WTC11 (cell line): Measurements from ENCODE around the gene EXD3. TPM values are rescaled to one million over a fixed set of nuclear protein-coding genes. Genes with fewer than 3 reads are reported as not detected.
A peak's percentile ranks its signal among the peaks of the same experiment; 100 is the strongest.

Experiments used
- ATAC-seq: fragments of 200-7000 bp; cut with Tn5 transposase; 2 replicates; pipeline ENCODE4 v1.10.0; 2021; ENCODE audit warnings: mild to moderate bottlenecking, moderate library complexity
- CTCF ChIA-PET: fragments of 300-600 bp; sonication (Branson Sonifier 250); formaldehyde crosslinking; loops from one replicate; lab custom pipeline; 2021; ENCODE audit warnings: antibody characterized with exemption; lab: Charles Lee
- POLR2A ChIA-PET: fragments of 350-600 bp; sonication (Branson Sonifier 250); formaldehyde crosslinking; loops from one replicate; lab custom pipeline; 2021; ENCODE audit warnings: antibody characterized with exemption; lab: Charles Lee
- DNase-seq: peaks from one replicate; pipeline ENCODE4 v3.0.0; 2021; ENCODE audit warnings: low spot score
- H3K27ac Mint-ChIP-seq: 2 replicates; pipeline ENCODE4 v1.8.0; 2021; ENCODE audit warnings: mixed read lengths
- H3K27me3 Mint-ChIP-seq: 2 replicates; pipeline ENCODE4 v1.8.0; 2021; ENCODE audit warnings: low read depth, mild to moderate bottlenecking, moderate library complexity, mixed read lengths
- H3K36me3 Mint-ChIP-seq: 2 replicates; pipeline ENCODE4 v1.8.0; 2021; ENCODE audit warnings: mixed read lengths
- H3K4me1 Mint-ChIP-seq: 2 replicates; pipeline ENCODE4 v1.8.0; 2022; ENCODE audit warnings: mixed read lengths
- H3K4me3 Mint-ChIP-seq: 2 replicates; pipeline ENCODE4 v1.8.0; 2021; ENCODE audit warnings: mild to moderate bottlenecking, moderate library complexity, mixed read lengths
- H3K9me3 Mint-ChIP-seq: 2 replicates; pipeline ENCODE4 v1.8.0; 2021; ENCODE audit warnings: mixed read lengths
- AR ChIP-seq: fragments of 250-450 bp; sonication (Bioruptor Pico); IDR thresholded peaks from 2 replicates; pipeline ENCODE4 v1.9.0; 2021; ENCODE audit warnings: mild to moderate bottlenecking
- ATF1 ChIP-seq: sonication (generic); formaldehyde crosslinking; IDR thresholded peaks from 2 replicates; pipeline ENCODE4 v1.8.1; 2023; ENCODE audit warnings: mild to moderate bottlenecking, moderate library complexity, missing genetic modification reagents
- CBFB ChIP-seq: sonication (generic); formaldehyde crosslinking; IDR thresholded peaks from 2 replicates; pipeline ENCODE4 v1.8.1; 2022; ENCODE audit warnings: mild to moderate bottlenecking, low read depth, missing genetic modification reagents
- CTCF ChIP-seq: fragments of 200-600 bp; IDR thresholded peaks from 2 replicates; pipeline ENCODE4 v1.8.0; 2022; ENCODE audit warnings: antibody characterized with exemption
- ETV6 ChIP-seq: sonication (generic); formaldehyde crosslinking; IDR thresholded peaks from 2 replicates; pipeline ENCODE4 v1.8.1; 2022; ENCODE audit warnings: mild to moderate bottlenecking, missing genetic modification reagents
- FOXP4 ChIP-seq: sonication (generic); formaldehyde crosslinking; IDR thresholded peaks from 2 replicates; pipeline ENCODE4 v1.8.0; 2022; ENCODE audit warnings: mild to moderate bottlenecking, missing genetic modification reagents
- GRHL2 ChIP-seq: fragments of 250-450 bp; sonication (Bioruptor Pico); IDR thresholded peaks from 2 replicates; pipeline ENCODE4 v1.8.0; 2022; ENCODE audit warnings: mild to moderate bottlenecking, moderate library complexity; ENCODE audit not compliant: insufficient replicate concordance, severe bottlenecking
- HMGXB4 ChIP-seq: sonication (generic); formaldehyde crosslinking; IDR thresholded peaks from 2 replicates; pipeline ENCODE4 v1.8.1; 2023; ENCODE audit warnings: mild to moderate bottlenecking, moderate library complexity, missing genetic modification reagents
- JAZF1 ChIP-seq: fragments of 250-450 bp; sonication (Bioruptor Pico); IDR thresholded peaks from 2 replicates; pipeline ENCODE4 v1.9.0; 2021; ENCODE audit warnings: moderate library complexity, mild to moderate bottlenecking, inconsistent platforms
- JUN ChIP-seq: sonication (generic); formaldehyde crosslinking; IDR thresholded peaks from 2 replicates; pipeline ENCODE4 v1.8.0; 2023; ENCODE audit warnings: mild to moderate bottlenecking, missing genetic modification reagents
- KAT7 ChIP-seq: sonication (generic); formaldehyde crosslinking; IDR thresholded peaks from 2 replicates; pipeline ENCODE4 v1.8.1; 2023; ENCODE audit warnings: missing genetic modification reagents, mild to moderate bottlenecking, borderline replicate concordance
- NFATC4 ChIP-seq: fragments of 250-450 bp; sonication (Bioruptor Pico); IDR thresholded peaks from 2 replicates; pipeline ENCODE4 v1.9.0; 2021; ENCODE audit warnings: mild to moderate bottlenecking
- OVOL2 ChIP-seq: fragments of 250-450 bp; sonication (Bioruptor Pico); IDR thresholded peaks from 2 replicates; pipeline ENCODE4 v1.9.0; 2021; ENCODE audit warnings: mild to moderate bottlenecking, borderline replicate concordance
- PREB ChIP-seq: sonication (generic); formaldehyde crosslinking; IDR thresholded peaks from 2 replicates; pipeline ENCODE4 v1.8.1; 2022; ENCODE audit warnings: mild to moderate bottlenecking, missing genetic modification reagents, moderate library complexity, borderline replicate concordance
- ZBTB21 ChIP-seq: sonication (generic); formaldehyde crosslinking; IDR thresholded peaks from 2 replicates; pipeline ENCODE4 v1.8.1; 2023; ENCODE audit warnings: mild to moderate bottlenecking, missing genetic modification reagents, borderline replicate concordance
- ZNF219 ChIP-seq: sonication (generic); formaldehyde crosslinking; IDR thresholded peaks from 2 replicates; pipeline ENCODE4 v1.8.0; 2023; ENCODE audit warnings: missing genetic modification reagents, mild to moderate bottlenecking, borderline replicate concordance
- ZNF317 ChIP-seq: sonication (generic); formaldehyde crosslinking; IDR thresholded peaks from 2 replicates; pipeline ENCODE4 v1.8.1; 2023; ENCODE audit warnings: low read depth, mild to moderate bottlenecking, moderate library complexity, missing genetic modification reagents, borderline replicate concordance
- ZNF416 ChIP-seq: fragments of 250-450 bp; sonication (Bioruptor Pico); IDR thresholded peaks from 2 replicates; pipeline ENCODE4 v1.9.0; 2021; ENCODE audit warnings: mild to moderate bottlenecking, inconsistent platforms
- total RNA-seq: library from RNA; stranded (reverse); gene quantifications from 3 replicates; pipeline ENCODE4 v1.2.3, GENCODE V29; 2021

Gene EXD3
- total RNA-seq, 1 experiment from 2014 or later: 21.2 TPM

GRCh38 chr9:137315581-137316011 lies 107.4 kb downstream of the EXD3 start:
- H3K36me3 Mint-ChIP-seq: no peaks in the 10 kb centered on the region
- H3K27ac Mint-ChIP-seq: no peak overlapping the region
- ATAC-seq (no peak), DNase-seq (no peak)
- TF ChIP-seq CBFB (CRISPR knock-in tag): no peak
- no peak for TF ChIP-seq FOXP4
- no peak for TF ChIP-seq ZNF416 (CRISPR knock-in tag)
- no peak for TF ChIP-seq NFATC4
- TF ChIP-seq KAT7 (CRISPR knock-in tag): no peak
- no peak for TF ChIP-seq JAZF1 (CRISPR knock-in tag)
- TF ChIP-seq ZBTB21: no peak
- TF ChIP-seq CTCF: no peak
- no peak for TF ChIP-seq OVOL2 (CRISPR knock-in tag)
- TF ChIP-seq ETV6 (CRISPR knock-in tag): no peak
- no peak for TF ChIP-seq GRHL2 (CRISPR knock-in tag)
- no peaks in the 10 kb centered on the region for H3K9me3 Mint-ChIP-seq
- peaks cover 7% of the 10 kb centered on the region; the same call in 1 of the 2 replicates for H3K4me1 Mint-ChIP-seq
- no peak overlapping the region for H3K4me3 Mint-ChIP-seq
- POLR2A ChIA-PET: interaction anchor here (1.3 kb wide), 1 partner anchor 39 kb away, joined by 4 read pairs; no protein-coding TSS in a partner anchor
- no peaks in the 10 kb centered on the region for H3K27me3 Mint-ChIP-seq
- CTCF ChIA-PET: interaction anchor here (0.6 to 6.6 kb wide), 7 partner anchors 12 to 211 kb away, joined by 4 to 172 read pairs (median 7); partner anchors contain the start of genes EXD3, NOXA1, NRARP and NSMF

GRCh38 chr9:137314561-137315560 lies 108.1 kb downstream of the EXD3 start:
- ATAC-seq (no peak), DNase-seq (no peak)
- no peaks in the 10 kb centered on the region for H3K36me3 Mint-ChIP-seq
- H3K27me3 Mint-ChIP-seq: no peaks in the 10 kb centered on the region
- H3K9me3 Mint-ChIP-seq: no peaks in the 10 kb centered on the region
- POLR2A ChIA-PET: interaction anchor here (1.3 kb wide), 1 partner anchor 38 kb away, joined by 4 read pairs; no protein-coding TSS in a partner anchor
- TF ChIP-seq KAT7 (CRISPR knock-in tag) (no peak), AR (CRISPR knock-in tag) (no peak), ATF1 (CRISPR knock-in tag) (no peak), ZNF219 (CRISPR knock-in tag) (no peak), JUN (CRISPR knock-in tag) (no peak), PREB (CRISPR knock-in tag) (no peak), ZNF317 (no peak), HMGXB4 (0 out of 2 replicates have a peak, but pooled peaks have one; percentile 35)
- 0 out of 2 replicates have a peak overlapping the region, but pooled peaks have one; percentile 18 for H3K4me3 Mint-ChIP-seq
- CTCF ChIA-PET: interaction anchor here (1.3 to 6.6 kb wide), 3 partner anchors 11 to 78 kb away, joined by 7 to 172 read pairs (median 15); partner anchors contain the start of gene NRARP
- peaks cover 7% of the 10 kb centered on the region; the same call in 1 of the 2 replicates for H3K4me1 Mint-ChIP-seq
- no peak overlapping the region for H3K27ac Mint-ChIP-seq
